ENCODE data around the gene GRIK4.
A peak's percentile ranks its signal among the peaks of the same experiment; 100 is the strongest.
"Not testable (repeated sequence)": the region's sequence is repeated elsewhere in the genome, so short reads cannot be mapped to it uniquely, and the experiment has no call there.

The GRIK4 gene

GRCh38 chr11:121004206-121004840 lies 492.8 kb downstream of the GRIK4 start:
- no peak for DNase-seq (ENCODE audit: low spot score)

- DNase-seq (ENCODE audit: low spot score) = no peak
Observed at GRCh38 chr11:121006922-121007321, 495.4 kb downstream of the GRIK4 start.

- DNase-seq (ENCODE audit: low spot score) = no peak
Observed at GRCh38 chr11:121008551-121008950, 497.0 kb downstream of the GRIK4 start.

- no peak for DNase-seq (ENCODE audit: low spot score)
Observed at GRCh38 chr11:121012091-121012490, 500.5 kb downstream of the GRIK4 start.

- no peak for DNase-seq (ENCODE audit: low spot score)
Observed at GRCh38 chr11:121018746-121019145, 507.2 kb downstream of the GRIK4 start.

GRCh38 chr11:121021718-121022117 lies 510.2 kb downstream of the GRIK4 start:
- not testable (repeated sequence) for DNase-seq (ENCODE audit: low spot score)

GRCh38 chr11:121023848-121024751 lies 512.6 kb downstream of the GRIK4 start, which contains the start of gene TBCEL:
TSS of gene TBCEL (plus strand) at chr11:121024102. CDS start at chr11:121045691, 21,589 bp downstream.
- DNase-seq (ENCODE audit: low spot score) = peak; percentile 89

- peak; percentile 41 for DNase-seq (ENCODE audit: low spot score)
Observed at GRCh38 chr11:121024989-121025388, 513.4 kb downstream of the GRIK4 start.

GRCh38 chr11:121029153-121029552 lies 517.6 kb downstream of the GRIK4 start:
- no peak for DNase-seq (ENCODE audit: low spot score)

GRCh38 chr11:121029813-121030445 lies 518.4 kb downstream of the GRIK4 start:
- no peak for DNase-seq (ENCODE audit: low spot score)

GRCh38 chr11:121031167-121031566 lies 519.6 kb downstream of the GRIK4 start:
- no peak for DNase-seq (ENCODE audit: low spot score)

- DNase-seq (ENCODE audit: low spot score) = not testable (repeated sequence)
Observed at GRCh38 chr11:121031648-121032047, 520.1 kb downstream of the GRIK4 start.

- DNase-seq (ENCODE audit: low spot score) = no peak
Observed at GRCh38 chr11:121032546-121032945, 521.0 kb downstream of the GRIK4 start.

GRCh38 chr11:121033635-121034034 lies 522.1 kb downstream of the GRIK4 start:
- no peak for DNase-seq (ENCODE audit: low spot score)

- DNase-seq (ENCODE audit: low spot score) = no peak
Observed at GRCh38 chr11:121035169-121035755, 523.7 kb downstream of the GRIK4 start.

GRCh38 chr11:121035780-121036179 lies 524.2 kb downstream of the GRIK4 start:
- no peak for DNase-seq (ENCODE audit: low spot score)

GRCh38 chr11:121037016-121037415 lies 525.5 kb downstream of the GRIK4 start:
- no peak for DNase-seq (ENCODE audit: low spot score)
